Fibroblast of mammary gland (primary cell): ENCODE data around the gene SFR1.

Experiments
- DNase-seq: peaks from one replicate; pipeline ENCODE4 v3.0.0-alpha.2; 2010; ENCODE audit warnings: low read depth
- H3K4me3 ChIP-seq: 2 replicates; pipeline ENCODE4 v1.5.1; 2011; ENCODE audit warnings: low read depth, mild to moderate bottlenecking, low read length, moderate library complexity; ENCODE audit not compliant: control insufficient read depth
- CTCF ChIP-seq: conservative IDR thresholded peaks from 2 replicates; pipeline ENCODE4 v1.5.1; 2011; ENCODE audit warnings: low read depth, low read length, inconsistent platforms; ENCODE audit not compliant: control insufficient read depth, insufficient read depth

The SFR1 gene

GRCh38 chr10:104080762-104081161 lies 41.2 kb upstream of the SFR1 start:
- DNase-seq, result peak; percentile 47
- H3K4me3 ChIP-seq, result no peak overlapping the region
- peak; percentile 50 for TF ChIP-seq CTCF

- DNase-seq, result no peak
- H3K4me3 ChIP-seq, result no peak overlapping the region
- TF ChIP-seq CTCF, result no peak
These were observed 40.0 kb upstream of the SFR1 start for GRCh38 chr10:104081998-104082397.

GRCh38 chr10:104084482-104085142 lies 37.4 kb upstream of the SFR1 start:
- no peak overlapping the region for H3K4me3 ChIP-seq
- no peak for TF ChIP-seq CTCF
- no peak for DNase-seq

GRCh38 chr10:104085801-104086400 lies 36.1 kb upstream of the SFR1 start, which contains the start of gene COL17A1:
Gene COL17A1 (minus strand): TSS chr10:104085880. CDS start chr10:104080673, 5,207 bp downstream.
- no peak for TF ChIP-seq CTCF
- no peak within 1 kb of the TSS for H3K4me3 ChIP-seq
- DNase-seq, result no peak

- no peak overlapping the region for H3K4me3 ChIP-seq
- DNase-seq, result no peak
- TF ChIP-seq CTCF, result no peak
These were observed 33.7 kb upstream of the SFR1 start for GRCh38 chr10:104088239-104088638.

GRCh38 chr10:104089621-104090020 lies 32.4 kb upstream of the SFR1 start:
- DNase-seq, result peak; percentile 8
- no peak for TF ChIP-seq CTCF
- no peak overlapping the region for H3K4me3 ChIP-seq
